IPS-NIHi11 (cell line): Measurements from ENCODE around the gene LYPD6B.

Experiments
- DNase-seq: peaks from one replicate; pipeline ENCODE4 v3.0.0; 2012; ENCODE audit warnings: mixed read lengths, low spot score

LYPD6B gene

DNA sequence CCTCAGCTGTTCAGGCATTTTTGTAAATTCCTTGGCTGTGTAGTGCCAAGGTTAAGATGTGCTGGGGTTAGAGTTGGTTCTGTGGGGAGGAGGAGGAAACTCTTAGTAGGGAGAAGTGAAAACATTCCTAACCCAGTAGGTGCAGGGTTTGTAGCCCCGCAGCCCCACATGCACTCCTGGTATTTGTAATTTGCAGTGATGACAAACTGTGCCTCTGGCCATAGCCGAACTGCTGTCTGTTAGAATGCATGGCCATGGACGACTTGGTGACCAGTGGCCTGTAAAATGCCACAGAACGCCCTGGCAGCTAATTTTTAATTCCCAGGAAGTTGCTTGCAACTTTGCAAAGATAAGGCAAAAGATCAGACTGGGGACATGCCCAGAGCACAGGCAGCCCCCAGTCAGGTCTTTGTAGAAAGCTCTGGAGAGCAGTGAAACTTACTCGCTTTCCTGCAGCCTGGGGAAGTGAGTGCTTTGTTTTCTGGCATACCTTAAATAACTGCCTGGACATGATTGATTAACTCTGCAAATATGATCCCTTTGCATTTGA lies 38.4 kb downstream of the LYPD6B start:
- peak; percentile 38 for DNase-seq

DNA sequence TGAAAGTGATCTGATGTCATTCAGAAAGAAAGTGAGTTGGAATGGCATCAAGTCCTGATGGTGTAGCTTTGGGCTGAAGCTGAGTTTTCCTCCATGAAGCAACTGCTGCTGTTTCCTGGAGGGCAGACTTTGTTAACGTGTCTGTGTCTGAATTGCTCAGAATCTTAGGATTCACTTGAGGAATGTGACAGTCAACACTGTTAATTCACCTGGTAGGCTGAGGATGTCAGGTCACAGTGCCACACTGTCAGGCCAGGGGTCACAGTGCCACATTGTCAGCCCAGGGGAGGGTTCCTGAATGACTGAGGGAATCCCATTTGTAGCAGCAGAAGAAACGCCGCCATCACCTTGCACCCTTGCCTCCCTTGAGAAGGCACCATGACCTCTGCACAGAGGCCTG lies 39.4 kb downstream of the LYPD6B start:
- DNase-seq = no peak

DNA sequence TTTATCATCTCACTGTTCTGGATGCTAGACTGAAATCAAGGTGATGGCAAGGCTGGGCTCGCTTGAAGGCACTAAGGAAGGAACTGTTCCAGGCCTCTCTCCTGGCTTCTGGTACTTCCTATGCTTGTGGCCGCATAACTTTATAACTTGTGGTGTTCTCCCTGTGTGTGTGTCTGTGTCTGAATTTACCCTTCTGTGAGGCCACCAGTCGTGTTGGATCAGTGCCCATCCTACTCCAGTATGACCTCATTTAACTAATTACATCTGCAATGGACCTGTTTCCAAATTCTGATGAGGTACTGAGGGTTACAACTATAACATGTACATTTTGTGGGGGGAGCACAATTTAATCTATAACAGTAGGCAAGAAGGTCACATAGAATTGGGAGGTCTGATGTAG lies 41.6 kb downstream of the LYPD6B start:
- no peak for DNase-seq

DNA sequence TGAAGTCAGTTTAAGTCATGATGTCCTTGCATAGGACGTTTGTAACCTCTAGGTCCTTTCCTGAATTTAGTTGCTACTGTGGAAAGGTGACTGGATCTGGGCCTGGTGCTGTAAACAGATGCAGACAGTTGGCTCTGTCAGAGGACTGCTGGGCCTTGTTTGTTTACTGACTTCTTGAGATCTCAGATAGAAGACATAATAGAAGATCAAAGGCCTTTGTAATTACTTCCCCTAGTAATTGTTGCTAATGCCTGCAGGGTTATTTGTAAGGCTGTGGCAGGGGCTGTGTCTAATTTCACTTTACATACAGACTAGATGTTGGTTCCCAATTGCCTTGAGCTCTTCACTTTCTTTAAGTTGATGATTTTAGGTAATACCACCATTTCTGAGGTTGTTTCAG lies 42.5 kb downstream of the LYPD6B start:
- DNase-seq = peak; percentile 45

DNA sequence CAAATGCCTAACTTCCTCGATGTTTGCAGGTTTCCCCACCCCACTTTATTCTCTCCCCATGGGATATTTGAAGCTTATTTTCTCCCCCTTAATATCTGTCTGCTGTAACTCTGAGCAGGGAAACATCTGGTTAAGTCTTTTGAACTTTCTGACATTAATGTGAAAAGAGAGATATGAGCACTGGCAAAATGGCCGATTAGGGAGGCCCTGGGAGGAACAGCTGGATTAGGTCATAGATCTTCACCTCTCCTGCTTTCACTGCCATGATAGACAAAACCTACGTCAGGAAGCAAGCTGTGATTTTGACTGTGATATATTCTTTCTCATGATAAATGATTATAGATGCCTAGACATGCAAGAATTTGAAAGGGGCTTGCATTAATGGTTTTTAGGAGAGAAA lies 43.6 kb downstream of the LYPD6B start:
- DNase-seq = no peak

DNA sequence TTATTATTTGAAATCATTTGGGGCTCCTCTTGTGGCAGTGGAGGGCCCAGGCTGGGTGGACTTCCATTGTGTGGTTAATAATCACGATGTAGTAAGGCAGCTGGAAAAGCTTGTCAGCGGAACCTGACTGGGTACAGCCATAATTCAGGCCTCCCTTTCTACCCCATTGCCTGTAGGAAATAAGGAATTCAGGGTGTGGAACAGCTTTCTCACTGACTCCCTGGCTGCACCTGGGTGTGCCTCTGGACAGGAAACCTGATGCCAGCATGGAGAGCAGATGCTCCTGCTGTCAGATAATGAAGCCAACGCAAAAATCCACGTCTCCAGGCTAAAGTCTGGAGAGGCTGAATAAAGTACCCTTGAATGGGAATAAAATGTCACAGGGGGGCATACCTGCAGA lies 44.2 kb downstream of the LYPD6B start:
- DNase-seq = peak; percentile 47

DNA sequence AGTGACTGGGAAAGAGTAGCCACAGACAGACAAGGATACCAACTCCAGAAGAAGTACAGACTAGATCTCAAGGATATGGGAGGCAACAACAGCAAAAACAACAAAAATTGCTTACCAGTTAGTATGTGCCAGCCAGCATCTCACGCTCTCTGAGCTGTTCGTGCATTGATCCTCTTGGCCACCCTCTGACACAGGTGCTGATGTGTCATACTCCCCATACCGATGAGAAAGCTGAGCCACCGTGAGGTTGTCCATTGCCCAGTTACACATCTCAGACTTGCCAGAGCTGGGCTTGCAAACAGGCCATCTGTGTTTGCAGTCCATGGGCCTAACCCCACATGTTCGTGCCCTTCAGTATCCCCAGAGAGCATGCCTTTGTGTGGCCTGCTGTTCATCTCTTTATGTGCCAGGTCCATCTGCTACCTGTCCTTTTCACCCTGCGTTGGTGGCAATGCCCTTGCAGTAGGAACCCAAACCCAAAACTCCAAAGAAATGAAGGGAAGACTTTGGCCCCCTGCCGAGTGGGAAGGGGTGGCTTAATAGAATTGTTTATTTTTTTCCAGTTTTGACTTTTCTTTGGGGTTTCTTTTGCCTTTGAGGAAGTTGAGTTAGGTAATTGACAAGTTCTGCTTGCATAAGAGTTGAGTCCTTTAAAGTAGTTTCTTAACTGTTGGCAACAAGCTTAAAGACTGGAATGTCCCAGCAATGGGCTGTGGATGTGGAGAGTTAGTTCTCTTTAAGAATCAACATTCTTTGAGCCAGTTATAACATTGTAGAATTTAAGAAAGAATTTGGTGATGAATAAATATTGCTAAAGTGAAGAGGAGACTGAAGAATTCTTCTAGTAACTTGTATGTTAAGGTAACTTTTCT lies 46.7 kb downstream of the LYPD6B start:
- DNase-seq = no peak

DNA sequence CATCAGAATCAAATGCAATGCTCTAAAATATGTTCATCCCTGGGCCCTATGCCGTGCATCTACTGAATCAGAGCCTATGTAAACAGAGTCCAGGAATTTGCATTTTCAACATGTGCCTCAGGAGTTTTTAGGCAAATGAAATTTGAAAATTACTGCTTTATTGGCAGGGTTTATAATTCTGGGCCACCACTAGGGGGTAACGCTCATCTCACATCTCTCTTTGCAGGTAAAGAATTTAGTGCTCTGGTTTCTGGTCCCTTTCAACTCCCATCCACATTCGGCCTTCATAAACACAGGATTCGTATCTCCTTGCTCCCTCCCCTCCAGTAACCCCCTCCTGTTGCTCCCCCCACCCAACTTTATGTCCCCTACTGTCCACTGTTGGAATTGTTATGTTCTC lies 49.3 kb downstream of the LYPD6B start:
- peak; percentile 30 for DNase-seq

DNA sequence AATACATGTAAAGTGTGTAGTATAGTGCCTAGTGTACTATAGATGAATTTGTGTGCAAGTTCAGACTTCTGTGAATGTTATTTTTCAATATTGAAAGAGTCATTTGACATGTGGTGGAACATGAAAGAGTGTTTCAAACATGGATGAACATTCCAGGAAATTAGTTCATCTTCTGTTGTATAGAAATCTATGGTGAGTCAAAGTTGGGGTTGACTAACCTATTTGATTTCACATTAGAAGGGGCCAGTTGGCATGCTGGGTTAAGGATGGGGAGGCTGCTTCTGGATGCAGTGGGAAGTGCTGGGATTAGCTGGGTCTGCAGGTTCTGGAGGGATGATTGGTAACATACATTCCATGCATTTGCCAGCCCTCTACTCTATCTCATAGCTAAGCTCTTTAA lies 50.6 kb downstream of the LYPD6B start:
- DNase-seq = no peak

DNA sequence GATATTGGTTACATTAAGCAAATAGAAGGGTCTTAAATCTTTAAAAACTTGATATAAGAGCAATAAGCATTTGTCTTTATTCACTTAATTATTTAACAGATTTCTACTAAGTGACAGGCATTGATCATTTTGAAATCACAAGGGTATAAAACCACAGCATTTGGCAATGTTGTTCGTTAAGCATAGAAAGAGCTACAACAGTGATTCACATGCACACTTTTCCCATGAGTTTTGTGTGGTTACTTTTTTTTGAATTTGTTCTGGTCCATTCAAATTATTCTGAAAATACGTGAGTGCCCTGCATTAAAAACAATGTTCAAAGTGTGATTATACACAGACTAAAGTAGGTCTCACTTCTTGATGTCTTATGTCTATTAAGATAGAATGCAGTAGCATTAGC lies 52.2 kb downstream of the LYPD6B start:
- no peak for DNase-seq

DNA sequence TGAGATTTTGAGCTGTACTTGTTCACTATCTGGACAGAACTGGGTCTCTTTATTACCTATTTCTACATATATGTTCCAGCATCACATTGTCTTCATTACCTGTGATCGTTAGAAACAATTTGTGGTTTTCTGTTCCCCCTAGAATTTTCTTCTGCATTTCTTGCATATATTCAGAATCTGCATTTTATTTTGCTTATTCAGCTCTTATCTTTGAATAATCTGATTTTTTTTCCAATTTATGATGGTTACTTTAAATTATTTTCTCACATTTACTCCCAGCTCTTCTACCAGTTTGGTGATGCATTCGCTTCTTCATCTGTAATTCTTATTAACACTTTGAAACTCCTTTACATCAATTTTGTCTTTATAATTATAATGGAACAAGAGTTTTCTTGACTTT lies 55.1 kb downstream of the LYPD6B start:
- DNase-seq = no peak

DNA sequence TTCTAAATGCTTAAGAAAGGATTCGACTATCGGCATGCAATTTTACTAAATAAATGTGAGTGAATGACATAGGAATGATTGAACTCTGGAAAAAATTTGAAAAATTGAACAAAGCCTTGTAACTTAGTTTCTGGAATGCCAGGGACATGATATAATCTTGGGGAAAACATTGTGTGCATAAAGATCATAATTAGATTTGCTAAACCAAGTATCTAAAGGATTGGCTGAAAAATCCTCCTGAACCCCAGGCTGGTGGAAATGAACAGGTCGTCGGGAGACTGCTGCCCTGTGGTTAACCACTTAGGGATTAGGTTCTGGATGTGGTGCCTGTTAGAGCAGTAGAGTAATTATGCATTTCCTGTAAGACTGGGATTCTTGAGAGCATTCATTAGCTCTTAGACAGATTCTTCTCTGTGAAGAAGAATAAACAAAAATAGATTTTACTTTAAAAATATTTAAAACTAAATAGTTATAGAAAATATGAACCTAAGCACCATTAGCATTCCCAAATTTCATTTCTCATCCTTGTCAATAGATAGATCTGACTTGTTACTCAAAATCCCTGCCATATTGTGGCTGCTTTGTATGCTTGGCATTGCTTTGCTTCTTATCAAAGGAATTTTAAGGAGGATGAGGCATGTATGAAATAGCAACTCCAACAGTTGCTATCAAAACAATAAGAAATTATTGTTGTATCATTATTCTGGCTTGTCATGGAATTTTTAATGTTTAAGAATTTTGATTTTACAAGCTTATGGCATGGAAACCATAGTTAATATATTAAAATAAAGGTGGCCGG lies 55.9 kb downstream of the LYPD6B start:
- peak; percentile 26 for DNase-seq

DNA sequence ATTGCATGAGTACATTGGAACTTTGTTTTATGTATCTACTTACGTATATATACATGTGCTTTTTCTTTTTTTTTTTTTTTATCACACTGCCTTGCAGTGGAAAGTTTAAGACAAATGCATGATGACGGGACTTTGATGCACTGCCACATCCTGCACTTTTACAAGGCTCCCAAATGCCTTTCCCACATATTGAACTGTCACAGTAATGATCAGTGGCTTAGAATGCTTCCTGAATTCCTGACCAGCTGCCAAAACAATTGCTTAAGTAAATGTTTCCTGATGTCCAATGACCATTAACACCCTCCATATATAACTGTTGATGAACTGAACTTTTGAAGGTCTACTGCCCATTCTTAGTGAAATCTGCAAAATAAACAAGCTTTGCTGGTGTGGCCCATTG lies 60.2 kb downstream of the LYPD6B start:
- no peak for DNase-seq

DNA sequence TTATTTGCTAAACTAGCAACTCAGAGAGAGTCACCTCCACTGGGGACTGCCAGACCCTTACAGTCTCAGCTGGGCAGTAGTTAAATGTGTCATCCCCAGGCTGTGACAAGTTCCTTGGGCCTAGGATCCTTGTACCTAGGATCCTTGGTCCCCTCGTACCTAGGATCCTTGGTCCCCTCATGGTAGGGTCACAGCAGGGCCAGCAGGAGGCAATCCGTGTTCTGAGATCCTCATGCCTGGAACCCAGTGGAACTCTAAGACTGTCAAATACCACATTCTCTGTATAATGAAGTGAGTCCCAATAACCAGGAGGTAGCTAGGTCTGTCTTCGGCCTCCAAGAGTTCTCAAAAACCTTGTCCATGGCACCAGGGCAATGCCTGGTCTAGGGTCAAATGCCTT lies 60.8 kb downstream of the LYPD6B start:
- DNase-seq = no peak

DNA sequence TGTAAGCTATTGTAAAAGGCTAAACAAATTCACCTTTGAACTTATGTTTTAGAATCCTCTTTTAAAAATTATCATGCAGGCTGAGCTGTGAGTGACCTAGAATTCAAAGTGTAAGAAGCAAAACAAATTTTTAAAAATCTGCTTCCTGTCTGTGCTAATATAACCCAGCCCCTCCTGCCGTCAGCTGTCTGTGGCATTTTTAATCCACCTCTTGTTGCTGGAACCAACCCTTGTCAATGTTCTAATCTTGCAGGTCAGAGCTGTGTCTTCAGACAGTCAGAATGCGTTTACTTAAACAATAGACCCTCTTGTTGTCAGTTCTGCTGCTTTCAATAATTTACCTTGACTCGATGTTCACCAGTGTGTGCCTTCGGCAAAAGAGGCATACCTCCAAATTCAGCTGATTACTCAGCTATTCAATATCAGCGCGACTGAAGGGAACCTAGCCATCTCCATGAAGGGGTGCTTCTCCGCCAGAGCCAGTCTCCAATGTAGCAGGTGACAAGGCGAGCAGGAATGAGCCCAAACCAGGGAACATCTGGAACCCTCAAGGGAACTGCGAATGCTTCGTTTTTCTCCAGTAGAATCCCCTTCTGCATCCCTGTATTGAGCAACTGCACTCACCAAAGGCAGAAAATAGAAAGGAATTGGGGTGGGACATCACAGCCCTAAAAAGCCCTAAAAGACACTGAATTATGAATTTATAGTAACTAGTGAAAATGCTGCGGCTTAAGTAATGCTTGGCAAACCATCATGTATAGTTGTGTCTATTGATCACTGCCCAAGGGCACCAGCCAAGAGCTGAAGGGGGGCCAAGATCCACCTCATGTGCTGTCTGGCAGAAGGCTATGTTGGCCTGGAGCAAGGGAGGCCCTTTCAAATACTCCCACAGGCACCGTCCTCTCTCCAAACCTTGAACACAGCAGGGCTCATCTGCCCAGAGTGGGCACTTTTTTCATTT lies 62.5 kb downstream of the LYPD6B start:
- no peak for DNase-seq

DNA sequence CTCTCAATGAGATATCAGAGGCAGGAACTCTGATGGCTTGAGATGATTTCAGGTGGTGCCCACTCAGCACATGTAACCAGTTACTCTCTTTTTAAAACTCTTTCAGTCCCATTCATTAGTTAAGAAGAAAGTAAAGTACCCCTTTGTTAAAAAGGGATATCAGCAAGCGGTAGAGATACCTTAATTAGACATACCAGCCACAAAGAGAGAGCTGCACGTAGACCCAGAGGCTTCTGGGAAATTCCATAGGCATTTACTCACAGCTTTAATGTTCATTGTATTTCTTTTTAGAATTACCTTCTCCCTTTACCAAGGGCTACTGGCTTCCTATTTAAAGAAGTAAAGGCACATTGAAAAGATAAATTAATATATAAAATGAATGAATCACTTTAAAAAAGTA lies 63.3 kb downstream of the LYPD6B start:
- DNase-seq = no peak

DNA sequence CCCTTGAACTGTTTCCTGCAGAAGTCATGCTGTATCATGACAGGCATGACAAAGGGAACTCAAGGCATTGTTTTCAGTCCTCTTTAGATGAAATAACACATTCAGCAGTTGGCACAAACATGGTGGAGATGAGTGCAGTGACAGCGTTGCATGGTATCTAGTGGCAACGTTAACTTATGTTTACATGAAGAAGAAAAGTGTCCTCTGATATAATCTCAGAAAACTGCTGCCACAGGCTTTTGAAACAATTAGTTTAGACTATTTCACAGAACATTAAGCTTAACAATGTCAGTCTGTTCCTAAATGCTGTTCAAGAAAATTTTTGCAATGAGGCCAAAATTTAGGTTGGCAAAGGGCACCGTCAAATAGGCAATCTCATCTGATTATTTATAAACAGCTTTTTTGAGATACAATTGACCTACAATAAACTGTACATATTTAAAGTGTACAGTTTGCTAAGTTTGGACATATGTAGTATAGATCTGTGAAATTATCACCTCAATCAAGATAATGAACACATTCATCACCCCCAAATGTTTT lies 64.7 kb downstream of the LYPD6B start:
- DNase-seq = no peak

DNA sequence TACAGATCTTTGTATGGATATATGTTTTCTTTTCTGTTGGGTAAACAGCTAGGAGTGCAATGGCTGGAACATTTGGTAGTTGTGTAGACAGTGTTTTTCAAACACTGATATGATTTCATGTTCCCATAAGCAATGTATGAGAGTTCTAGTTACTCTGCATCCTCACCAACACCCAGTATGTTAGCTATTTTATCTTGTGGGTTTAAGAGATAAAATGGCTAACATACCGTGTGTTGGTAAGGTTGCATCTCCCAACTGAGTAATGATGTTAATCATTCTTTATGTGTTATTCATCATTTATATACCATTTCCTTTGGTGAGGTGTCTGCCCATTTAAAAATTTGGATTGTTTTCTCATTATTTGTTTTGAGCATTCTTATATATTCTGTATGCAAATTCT lies 65.7 kb downstream of the LYPD6B start:
- no peak for DNase-seq

DNA sequence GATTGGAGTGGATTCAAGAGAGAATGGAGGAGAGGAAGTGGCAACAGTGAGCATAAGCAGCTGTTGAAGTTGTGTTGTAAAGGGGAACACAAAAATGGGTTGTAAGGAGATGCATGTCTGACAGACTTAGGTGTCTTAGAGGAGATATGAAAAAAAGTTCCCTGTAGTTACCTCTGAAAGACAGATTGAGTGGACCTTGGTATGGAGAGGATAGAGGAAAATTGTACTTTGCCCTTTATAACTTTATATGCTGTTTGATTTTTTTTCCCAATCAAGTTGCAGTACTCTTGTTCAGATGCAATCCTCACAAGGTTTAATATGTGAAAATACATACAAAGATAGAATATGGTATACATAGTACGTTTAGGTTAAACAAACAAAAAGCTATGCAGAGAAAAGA lies 73.6 kb downstream of the LYPD6B start:
- DNase-seq = no peak

DNA sequence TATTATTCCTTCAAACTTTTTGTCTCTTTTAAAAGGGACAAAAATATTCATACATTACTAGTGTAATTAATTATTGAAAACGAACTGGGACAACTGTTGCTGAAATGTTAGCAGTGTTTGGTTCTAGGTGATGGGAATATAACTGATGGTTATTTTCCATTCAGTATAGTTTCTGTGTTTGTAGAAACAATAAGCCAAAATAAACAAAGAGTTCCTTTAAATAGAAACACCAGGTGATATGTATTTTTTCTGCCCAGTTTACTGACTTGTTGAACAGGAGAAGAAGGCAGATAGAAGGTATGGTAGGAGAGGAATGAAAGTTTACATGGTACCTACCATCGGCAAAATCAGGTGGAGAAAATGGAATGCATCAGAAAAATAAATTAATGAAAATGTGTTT lies 74.2 kb downstream of the LYPD6B start:
- DNase-seq = no peak

DNA sequence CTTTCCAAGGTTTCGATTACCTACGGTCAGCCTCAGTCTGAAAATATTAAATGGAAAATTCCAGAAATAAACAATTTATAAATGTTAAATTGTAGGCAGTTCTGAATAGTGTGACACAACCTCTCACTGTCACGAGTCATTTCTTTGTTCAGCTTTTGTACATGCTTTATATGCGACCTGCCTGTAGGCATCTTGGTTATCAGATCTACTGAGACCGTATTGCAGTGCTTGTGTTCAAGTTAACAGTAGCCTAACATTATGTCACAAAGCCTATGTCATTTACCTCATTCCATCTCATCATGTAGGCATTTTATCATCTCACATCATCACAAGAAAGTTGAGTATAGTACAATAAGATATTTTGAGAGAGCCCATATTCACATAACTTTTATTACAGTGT lies 77.3 kb downstream of the LYPD6B start:
- no peak for DNase-seq

DNA sequence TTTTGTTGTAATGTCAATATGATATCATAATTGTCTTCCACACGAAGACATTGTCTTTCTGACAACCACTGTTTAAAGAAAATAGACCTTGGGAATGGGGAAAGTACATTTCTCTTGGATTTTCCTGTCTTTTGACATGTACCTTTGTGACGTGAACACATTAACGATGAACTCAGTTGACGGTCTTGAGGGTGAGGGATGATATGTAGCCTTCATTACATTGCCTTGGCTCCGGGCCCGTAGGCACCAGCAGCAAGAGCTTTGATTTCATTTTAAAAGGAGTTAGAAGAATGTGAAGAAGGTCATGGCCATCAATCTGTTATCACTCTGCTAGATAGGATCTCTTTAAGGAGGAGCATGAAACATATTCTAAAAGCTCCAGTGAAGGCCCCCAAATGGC lies 80.9 kb downstream of the LYPD6B start:
- no peak for DNase-seq
